Measurements from ENCODE around the gene ERP44.
"Not testable (repeated sequence)": the region's sequence is repeated elsewhere in the genome, so short reads cannot be mapped to it uniquely, and the experiment has no call there.

ERP44 gene

GRCh38 chr9:100099722-100100042 is 882 bp upstream of the ERP44 start:
- no peak for DNase-seq (ENCODE audit: low read depth in 2 of 2)
- TF ChIP-seq CTCF (IDR thresholded peaks at IDR 0.05; ENCODE audit: low read depth, low read length) = no peak
- peak overlapping the region; percentile 69 to 100 for H3K4me3 ChIP-seq (replicated peaks in 1 of 2; ENCODE audit: low read depth in 2 of 2, low read length in 2 of 2)

- DNase-seq (ENCODE audit: low read depth in 2 of 2) = peak; percentile 53 to 59
- TF ChIP-seq CTCF (IDR thresholded peaks at IDR 0.05; ENCODE audit: low read depth, low read length) = no peak
- H3K4me3 ChIP-seq (replicated peaks in 1 of 2; ENCODE audit: low read depth in 2 of 2, low read length in 2 of 2) = peak overlapping the region; percentile 69 to 100
Measured at GRCh38 chr9:100098046-100098886, 534 bp downstream of the ERP44 start.

GRCh38 chr9:100096378-100096916 is 2.4 kb downstream of the ERP44 start:
- DNase-seq (ENCODE audit: low read depth in 2 of 2) = no peak
- no peak overlapping the region for H3K4me3 ChIP-seq (replicated peaks in 1 of 2; ENCODE audit: low read depth in 2 of 2, low read length in 2 of 2)
- TF ChIP-seq CTCF (IDR thresholded peaks at IDR 0.05; ENCODE audit: low read depth, low read length) = no peak

- not testable (repeated sequence) for DNase-seq (ENCODE audit: low read depth in 2 of 2); H3K4me3 ChIP-seq (replicated peaks in 1 of 2; ENCODE audit: low read depth in 2 of 2, low read length in 2 of 2)
Measured at GRCh38 chr9:100094411-100094810, 4.4 kb downstream of the ERP44 start.

GRCh38 chr9:100092066-100092465 is 6.7 kb downstream of the ERP44 start:
- no peak overlapping the region for H3K4me3 ChIP-seq (replicated peaks in 1 of 2; ENCODE audit: low read depth in 2 of 2, low read length in 2 of 2)
- TF ChIP-seq CTCF (IDR thresholded peaks at IDR 0.05; ENCODE audit: low read depth, low read length) = no peak
- no peak for DNase-seq (ENCODE audit: low read depth in 2 of 2)

- H3K4me3 ChIP-seq (replicated peaks in 1 of 2; ENCODE audit: low read depth in 2 of 2, low read length in 2 of 2) = no peak overlapping the region
- DNase-seq (ENCODE audit: low read depth in 2 of 2) = no peak
- no peak for TF ChIP-seq CTCF (IDR thresholded peaks at IDR 0.05; ENCODE audit: low read depth, low read length)
Measured at GRCh38 chr9:100091650-100092049, 7.2 kb downstream of the ERP44 start.

- H3K4me3 ChIP-seq (replicated peaks in 1 of 2; ENCODE audit: low read depth in 2 of 2, low read length in 2 of 2) = no peak overlapping the region
- TF ChIP-seq CTCF (IDR thresholded peaks at IDR 0.05; ENCODE audit: low read depth, low read length) = no peak
- no peak for DNase-seq (ENCODE audit: low read depth in 2 of 2)
Measured at GRCh38 chr9:100090880-100091279, 7.9 kb downstream of the ERP44 start.
